Testis (tissue), 3 donors: ENCODE results near the gene IRAG1. TPM values are rescaled to one million over a fixed set of nuclear protein-coding genes. Genes with fewer than 3 reads are reported as not detected.

ENCODE experiments used
- DNase-seq: peaks from one replicate; pipeline ENCODE4 v3.0.0-alpha.2; 2019
- H3K27ac ChIP-seq, 2 donors: fragments of 200-600 bp; sonication (generic); one replicate each; pipeline ENCODE4 v1.5.1; 2019
- H3K27me3 ChIP-seq: fragments of 200-600 bp; sonication (generic); one replicate; pipeline ENCODE4 v1.5.1; 2019
- H3K36me3 ChIP-seq: fragments of 200-600 bp; sonication (generic); one replicate; pipeline ENCODE4 v1.5.1; 2017; ENCODE audit warnings: low read depth; ENCODE audit errors: missing control alignments
- H3K4me1 ChIP-seq: fragments of 200-600 bp; sonication (generic); one replicate; pipeline ENCODE4 v1.5.1; 2019
- H3K4me3 ChIP-seq, 2 donors: fragments of 200-600 bp; sonication (generic); one replicate each; pipeline ENCODE4 v1.5.1; 2017 to 2019
- H3K9me3 ChIP-seq: fragments of 200-600 bp; sonication (generic); one replicate; pipeline ENCODE4 v1.5.1; 2017
- CTCF ChIP-seq, 3 experiments: fragments of 450-650 bp in 2 of 3; fragments of 200-600 bp in 1 of 3; sonication (generic) in 1 of 3; IDR thresholded peaks; one replicate each; pipeline ENCODE4 v1.5.1; 2016 to 2019; ENCODE audit warnings: antibody characterized with exemption in 3 of 3, mild to moderate bottlenecking in 2 of 3, moderate library complexity in 1 of 3
- POLR2A ChIP-seq: fragments of 450-650 bp; IDR thresholded peaks from one replicate; pipeline ENCODE4 v1.6.1; 2017; ENCODE audit warnings: antibody characterized with exemption, mild to moderate bottlenecking, moderate library complexity
- WGBS, 2 donors: methylation state at CpG; one replicate each; pipeline ENCODE4 v1.1.5; 2018; 5-methylcytosine and 5-hydroxymethylcytosine counted together
- intact Hi-C: fragments of 100-400 bp; cut with DNase I; formaldehyde crosslinking; loops from one replicate; pipeline ENCODE4 v1.15.1; 2023; ENCODE audit warnings: low total_unique reads
- polyA plus RNA-seq: library from polyadenylated mRNA; stranded (reverse); fragments of 350-450 nt; fragmentation: Illumina TruSeq; extraction: RNeasy Lipid Tissue Mini Kit (QIAGEN cat#74804); gene quantifications from one replicate; pipeline ENCODE4 v1.2.3, GENCODE V29; 2014; ENCODE audit warnings: low read depth, low replicate concordance; ENCODE audit not compliant: insufficient read depth
- small RNA-seq, 2 donors: library from RNA; depleted of rRNA; stranded (forward); fragments of <200 nt; gene quantifications; one replicate each; pipeline ENCODE3, GENCODE V24; 2016
- total RNA-seq, 2 donors: library from RNA; depleted of rRNA; stranded (reverse); fragments of >200 nt; gene quantifications; one replicate each; pipeline ENCODE4 v1.2.3, GENCODE V29; 2016

Gene IRAG1
- total and polyA plus RNA-seq, 3 donors from 2014 or later = 17.7 to 28.6 (median 23.1) TPM

GRCh38 chr11:10646681-10647355 lies 46.7 kb downstream of the IRAG1 start:
- Histone ChIP-seq H3K9me3 (no peaks in the 10 kb centered on the region), H3K4me3 (no peak overlapping the region), H3K4me1 (peaks cover 7% of the 10 kb centered on the region), H3K27me3 (no peaks in the 10 kb centered on the region), H3K27ac (no peak overlapping the region), H3K36me3 (no peaks in the 10 kb centered on the region)
- TF ChIP-seq CTCF (IDR thresholded peaks at IDR 0.05) (no peak), POLR2A (no peak)
- 84 to 90% methylated on average over 8 of the region's 8 CpGs for whole genome bisulfite sequencing, 2 donors
- DNase-seq = no peak
- intact Hi-C loops = no loop called here

- no peak overlapping the region for H3K4me3 ChIP-seq
- H3K27ac ChIP-seq = no peak overlapping the region
- intact Hi-C loops = no loop called here
- peaks cover 8% of the 10 kb centered on the region for H3K4me1 ChIP-seq
- no peaks in the 10 kb centered on the region for H3K36me3 ChIP-seq
- no peak for TF ChIP-seq CTCF (IDR thresholded peaks at IDR 0.05)
- no peak for TF ChIP-seq POLR2A
- peak; percentile 32 for DNase-seq
- H3K9me3 ChIP-seq = no peaks in the 10 kb centered on the region
- H3K27me3 ChIP-seq = no peaks in the 10 kb centered on the region
Measured at GRCh38 chr11:10646005-10646404, 47.5 kb downstream of the IRAG1 start.

GRCh38 chr11:10645212-10645795 lies 48.3 kb downstream of the IRAG1 start:
- no peak overlapping the region for H3K27ac ChIP-seq

More at GRCh38 chr11:10645212-10645795, 48.3 kb downstream of the IRAG1 start:
- no peaks in the 10 kb centered on the region for H3K9me3 ChIP-seq
- no peaks in the 10 kb centered on the region for H3K27me3 ChIP-seq
- TF ChIP-seq POLR2A (no peak), CTCF (IDR thresholded peaks at IDR 0.05) (no peak)
- no peaks in the 10 kb centered on the region for H3K36me3 ChIP-seq
- intact Hi-C loops = no loop called here
- peaks cover 15% of the 10 kb centered on the region for H3K4me1 ChIP-seq
- no peak overlapping the region for H3K4me3 ChIP-seq
- 80 to 90% methylated on average over 6 of the region's 6 CpGs for WGBS, 2 donors
- no peak for DNase-seq

Small RNAs within 50 kb of the gene (small RNA-seq; reads per million reads assigned to genes)
- gene RF00019 = 0 reads per million in 2 donors

Other genes with a start within 250 kb of the IRAG1 start
- 10 to 100 TPM; 10.9 to 13.4 TPM for gene AMPD3, start 238.5 kb downstream of the IRAG1 start, total RNA-seq
- 5.5 TPM for gene AMPD3, start 238.5 kb downstream of the IRAG1 start, polyA plus RNA-seq
- 10 to 100 TPM; 63.1 to 91.3 TPM for gene RNF141, start 152.6 kb downstream of the IRAG1 start, total RNA-seq
- gene RNF141, start 152.6 kb downstream of the IRAG1 start, polyA plus RNA-seq = 172 TPM
- gene LYVE1, start 125.1 kb downstream of the IRAG1 start, total RNA-seq = 1 to 10 TPM; 4.6 to 7.5 TPM
- 24.1 TPM for gene LYVE1, start 125.1 kb downstream of the IRAG1 start, polyA plus RNA-seq
- 10 to 100 TPM; 47.3 to 50.9 TPM for gene CTR9, start 57.5 kb upstream of the IRAG1 start, total RNA-seq
- gene CTR9, start 57.5 kb upstream of the IRAG1 start, polyA plus RNA-seq = 48.6 TPM
- 100 to 1,000 TPM; 451 to 519 TPM for gene EIF4G2, start 115.2 kb upstream of the IRAG1 start, total RNA-seq
- 501 TPM for gene EIF4G2, start 115.2 kb upstream of the IRAG1 start, polyA plus RNA-seq
- 10 to 100 TPM; 30.4 to 37.3 TPM for gene ZBED5, start 164.3 kb upstream of the IRAG1 start, total RNA-seq
- 27.0 TPM for gene ZBED5, start 164.3 kb upstream of the IRAG1 start, polyA plus RNA-seq